Activated T-helper 17 cell treated with anti-CD3 and anti-CD28 coated beads, Interleukin-2, amount 50 U/mL, for 72 hours (primary cell): Measurements from ENCODE around the gene PARVG. TPM values are rescaled to one million over a fixed set of nuclear protein-coding genes. Genes with fewer than 3 reads are reported as not detected.

Experiments
- ATAC-seq: fragments of 150-1000 bp; cut with Tn5 transposase; replicated peaks from 2 replicates; pipeline ENCODE4 v1.10.0; 2021; ENCODE audit warnings: mild to moderate bottlenecking, moderate library complexity
- H3K27ac Mint-ChIP-seq: one replicate; pipeline ENCODE4 v1.8.0; 2022; ENCODE audit warnings: mixed read lengths
- H3K27me3 Mint-ChIP-seq: one replicate; pipeline ENCODE4 v1.8.0; 2022; ENCODE audit warnings: mixed read lengths
- H3K36me3 Mint-ChIP-seq: one replicate; pipeline ENCODE4 v1.8.0; 2022; ENCODE audit warnings: low read depth, mild to moderate bottlenecking, mixed read lengths
- H3K4me1 Mint-ChIP-seq: one replicate; pipeline ENCODE4 v1.8.0; 2022; ENCODE audit warnings: mixed read lengths
- H3K4me3 Mint-ChIP-seq: one replicate; pipeline ENCODE4 v1.8.0; 2022; ENCODE audit warnings: mild to moderate bottlenecking, mixed read lengths
- H3K9me3 Mint-ChIP-seq: one replicate; pipeline ENCODE4 v1.8.0; 2022; ENCODE audit warnings: mixed read lengths
- total RNA-seq, 2 donors: library from RNA; stranded (reverse); gene quantifications; one replicate each; pipeline ENCODE4 v1.2.3, GENCODE V29; 2022

Gene PARVG
- total RNA-seq, 2 donors from 2014 or later, result 34.9 to 35.8 TPM

- peaks cover 5% of the 10 kb centered on the region for H3K9me3 Mint-ChIP-seq
Measured at GRCh38 chr22:44214187-44214586, 33.5 kb downstream of the PARVG start.

GRCh38 chr22:44214764-44215163 lies 34.0 kb downstream of the PARVG start:
- H3K9me3 Mint-ChIP-seq, result peaks cover 1% of the 10 kb centered on the region
- ATAC-seq, result no peak
- H3K4me1 Mint-ChIP-seq, result peaks cover 7% of the 10 kb centered on the region
- peaks cover 2% of the 10 kb centered on the region for H3K36me3 Mint-ChIP-seq
- H3K4me3 Mint-ChIP-seq, result no peak overlapping the region
- H3K27me3 Mint-ChIP-seq, result no peaks in the 10 kb centered on the region
- H3K27ac Mint-ChIP-seq, result no peak overlapping the region

More at GRCh38 chr22:44214187-44214586, 33.5 kb downstream of the PARVG start:
- Mint-ChIP-seq H3K4me1 (peaks cover 7% of the 10 kb centered on the region), H3K4me3 (no peak overlapping the region), H3K36me3 (peaks cover 6% of the 10 kb centered on the region), H3K27ac (no peak overlapping the region), H3K27me3 (no peaks in the 10 kb centered on the region)
- no peak for ATAC-seq

- H3K36me3 Mint-ChIP-seq, result no peaks in the 10 kb centered on the region
- no peak overlapping the region for H3K27ac Mint-ChIP-seq
- no peaks in the 10 kb centered on the region for H3K9me3 Mint-ChIP-seq
- H3K4me3 Mint-ChIP-seq, result no peak overlapping the region
- no peaks in the 10 kb centered on the region for H3K27me3 Mint-ChIP-seq
- peaks cover 7% of the 10 kb centered on the region for H3K4me1 Mint-ChIP-seq
- no peak for ATAC-seq
Measured at GRCh38 chr22:44215287-44215686, 34.6 kb downstream of the PARVG start.

- ATAC-seq, result no peak
- Mint-ChIP-seq H3K36me3 (no peaks in the 10 kb centered on the region), H3K4me1 (no peaks in the 10 kb centered on the region), H3K27me3 (peaks cover 4% of the 10 kb centered on the region), H3K9me3 (no peaks in the 10 kb centered on the region), H3K4me3 (no peak overlapping the region), H3K27ac (no peak overlapping the region)
Measured at GRCh38 chr22:44217346-44217745, 36.6 kb downstream of the PARVG start.

- no peak for ATAC-seq
- peaks cover 4% of the 10 kb centered on the region for H3K27me3 Mint-ChIP-seq
- H3K4me3 Mint-ChIP-seq, result no peak overlapping the region
- no peaks in the 10 kb centered on the region for H3K4me1 Mint-ChIP-seq
- no peak overlapping the region for H3K27ac Mint-ChIP-seq
- H3K36me3 Mint-ChIP-seq, result no peaks in the 10 kb centered on the region
- no peaks in the 10 kb centered on the region for H3K9me3 Mint-ChIP-seq
Measured at GRCh38 chr22:44218071-44218470, 37.3 kb downstream of the PARVG start.

GRCh38 chr22:44219101-44219870 lies 38.6 kb downstream of the PARVG start:
- no peak for ATAC-seq

GRCh38 chr22:44220727-44221680 lies 40.3 kb downstream of the PARVG start:
- H3K27ac Mint-ChIP-seq, result no peak overlapping the region
- H3K27me3 Mint-ChIP-seq, result peaks cover 18% of the 10 kb centered on the region
- no peaks in the 10 kb centered on the region for H3K9me3 Mint-ChIP-seq
- ATAC-seq, result no peak
- H3K4me1 Mint-ChIP-seq, result no peaks in the 10 kb centered on the region
- no peaks in the 10 kb centered on the region for H3K36me3 Mint-ChIP-seq
- no peak overlapping the region for H3K4me3 Mint-ChIP-seq

More at GRCh38 chr22:44219101-44219870, 38.6 kb downstream of the PARVG start:
- Mint-ChIP-seq H3K4me1 (no peaks in the 10 kb centered on the region), H3K36me3 (no peaks in the 10 kb centered on the region), H3K27me3 (peaks cover 8% of the 10 kb centered on the region), H3K4me3 (no peak overlapping the region), H3K27ac (no peak overlapping the region), H3K9me3 (no peaks in the 10 kb centered on the region)

GRCh38 chr22:44221710-44222475 lies 41.2 kb downstream of the PARVG start:
- Mint-ChIP-seq H3K4me1 (no peaks in the 10 kb centered on the region), H3K4me3 (no peak overlapping the region), H3K27ac (no peak overlapping the region), H3K9me3 (no peaks in the 10 kb centered on the region), H3K27me3 (peaks cover 23% of the 10 kb centered on the region), H3K36me3 (no peaks in the 10 kb centered on the region)
- no peak for ATAC-seq

GRCh38 chr22:44224166-44224565 lies 43.4 kb downstream of the PARVG start:
- H3K4me1 Mint-ChIP-seq, result no peaks in the 10 kb centered on the region
- no peak overlapping the region for H3K4me3 Mint-ChIP-seq
- peaks cover under 1% of the 10 kb centered on the region for H3K9me3 Mint-ChIP-seq
- no peaks in the 10 kb centered on the region for H3K36me3 Mint-ChIP-seq
- ATAC-seq, result no peak
- H3K27ac Mint-ChIP-seq, result no peak overlapping the region
- H3K27me3 Mint-ChIP-seq, result peaks cover 31% of the 10 kb centered on the region

- Mint-ChIP-seq H3K27ac (no peak overlapping the region), H3K36me3 (no peaks in the 10 kb centered on the region), H3K4me1 (no peaks in the 10 kb centered on the region), H3K9me3 (peaks cover 3% of the 10 kb centered on the region), H3K27me3 (peaks cover 33% of the 10 kb centered on the region), H3K4me3 (no peak overlapping the region)
- ATAC-seq, result no peak
Measured at GRCh38 chr22:44225091-44225689, 44.5 kb downstream of the PARVG start.

- no peak for ATAC-seq
- Mint-ChIP-seq H3K4me1 (no peaks in the 10 kb centered on the region), H3K4me3 (no peak overlapping the region), H3K27me3 (peaks cover 33% of the 10 kb centered on the region), H3K27ac (no peak overlapping the region), H3K36me3 (no peaks in the 10 kb centered on the region), H3K9me3 (peaks cover 3% of the 10 kb centered on the region)
Measured at GRCh38 chr22:44225812-44226211, 45.1 kb downstream of the PARVG start.

GRCh38 chr22:44229331-44229730 lies 48.6 kb downstream of the PARVG start:
- no peaks in the 10 kb centered on the region for H3K4me1 Mint-ChIP-seq
- no peak overlapping the region for H3K4me3 Mint-ChIP-seq
- H3K27me3 Mint-ChIP-seq, result peaks cover 25% of the 10 kb centered on the region
- H3K9me3 Mint-ChIP-seq, result peaks cover 3% of the 10 kb centered on the region
- H3K27ac Mint-ChIP-seq, result no peak overlapping the region
- H3K36me3 Mint-ChIP-seq, result no peaks in the 10 kb centered on the region
- ATAC-seq, result no peak

GRCh38 chr22:44229809-44230208 lies 49.1 kb downstream of the PARVG start:
- no peak overlapping the region for H3K27ac Mint-ChIP-seq
- H3K27me3 Mint-ChIP-seq, result peaks cover 25% of the 10 kb centered on the region
- H3K36me3 Mint-ChIP-seq, result no peaks in the 10 kb centered on the region
- H3K9me3 Mint-ChIP-seq, result peaks cover 3% of the 10 kb centered on the region
- no peak for ATAC-seq
- no peaks in the 10 kb centered on the region for H3K4me1 Mint-ChIP-seq
- H3K4me3 Mint-ChIP-seq, result no peak overlapping the region

GRCh38 chr22:44231233-44231632 lies 50.5 kb downstream of the PARVG start:
- Mint-ChIP-seq H3K4me3 (no peak overlapping the region), H3K9me3 (peaks cover 3% of the 10 kb centered on the region), H3K27ac (no peak overlapping the region), H3K27me3 (peaks cover 13% of the 10 kb centered on the region), H3K4me1 (no peaks in the 10 kb centered on the region), H3K36me3 (no peaks in the 10 kb centered on the region)
- ATAC-seq, result no peak
